ENCODE results near the gene KMT2B.

KMT2B gene

DNA sequence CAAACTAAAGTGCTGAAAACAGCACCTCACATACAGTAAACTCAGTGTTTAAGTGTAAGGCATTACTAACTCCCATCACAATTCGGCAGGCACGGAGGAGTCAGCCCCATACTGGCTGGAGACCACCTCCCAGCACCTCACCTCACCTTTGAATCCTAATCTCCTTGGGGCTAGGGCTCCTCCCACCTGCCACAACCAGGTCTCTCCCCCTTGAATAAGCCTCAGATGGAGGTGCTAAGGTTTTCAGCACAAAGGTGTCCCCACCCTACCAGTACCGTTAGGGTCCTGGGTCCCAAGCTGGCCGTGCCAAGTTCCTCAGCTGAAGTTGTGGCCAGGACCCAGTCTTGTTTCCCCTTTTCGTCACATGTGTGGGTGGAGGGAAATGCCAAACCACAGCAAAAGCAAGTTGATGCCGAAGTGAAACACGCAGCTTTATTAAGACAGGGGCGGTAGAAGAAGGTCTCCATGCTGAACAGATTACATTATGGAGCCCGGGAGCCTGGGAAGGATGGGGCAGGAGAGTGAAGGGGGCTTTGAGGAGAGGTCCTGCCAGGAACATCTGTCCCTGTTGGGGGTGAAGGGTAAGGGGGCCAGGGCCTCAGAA, 24.4 kb downstream of the KMT2B start, which contains the start of gene IGFLR1:
TSS of gene IGFLR1 (minus strand) at position 332 of the 604 bp plus-strand sequence. CDS start 1,272 bp downstream, outside the sequence.
- TF ChIP-seq, protein P1, sequence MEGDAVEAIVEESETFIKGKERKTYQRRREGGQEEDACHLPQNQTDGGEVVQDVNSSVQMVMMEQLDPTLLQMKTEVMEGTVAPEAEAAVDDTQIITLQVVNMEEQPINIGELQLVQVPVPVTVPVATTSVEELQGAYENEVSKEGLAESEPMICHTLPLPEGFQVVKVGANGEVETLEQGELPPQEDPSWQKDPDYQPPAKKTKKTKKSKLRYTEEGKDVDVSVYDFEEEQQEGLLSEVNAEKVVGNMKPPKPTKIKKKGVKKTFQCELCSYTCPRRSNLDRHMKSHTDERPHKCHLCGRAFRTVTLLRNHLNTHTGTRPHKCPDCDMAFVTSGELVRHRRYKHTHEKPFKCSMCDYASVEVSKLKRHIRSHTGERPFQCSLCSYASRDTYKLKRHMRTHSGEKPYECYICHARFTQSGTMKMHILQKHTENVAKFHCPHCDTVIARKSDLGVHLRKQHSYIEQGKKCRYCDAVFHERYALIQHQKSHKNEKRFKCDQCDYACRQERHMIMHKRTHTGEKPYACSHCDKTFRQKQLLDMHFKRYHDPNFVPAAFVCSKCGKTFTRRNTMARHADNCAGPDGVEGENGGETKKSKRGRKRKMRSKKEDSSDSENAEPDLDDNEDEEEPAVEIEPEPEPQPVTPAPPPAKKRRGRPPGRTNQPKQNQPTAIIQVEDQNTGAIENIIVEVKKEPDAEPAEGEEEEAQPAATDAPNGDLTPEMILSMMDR (IDR thresholded peaks at IDR 0.05; ENCODE audit: control insufficient read depth, extremely low read depth, insufficient read depth): no peak
- no peak for DNase-seq (ENCODE audit: low read depth)
- H3K4me3 ChIP-seq (ENCODE audit: low read depth, low read length): no peak within 1 kb of the TSS; the same call in none of the 2 replicates

DNA sequence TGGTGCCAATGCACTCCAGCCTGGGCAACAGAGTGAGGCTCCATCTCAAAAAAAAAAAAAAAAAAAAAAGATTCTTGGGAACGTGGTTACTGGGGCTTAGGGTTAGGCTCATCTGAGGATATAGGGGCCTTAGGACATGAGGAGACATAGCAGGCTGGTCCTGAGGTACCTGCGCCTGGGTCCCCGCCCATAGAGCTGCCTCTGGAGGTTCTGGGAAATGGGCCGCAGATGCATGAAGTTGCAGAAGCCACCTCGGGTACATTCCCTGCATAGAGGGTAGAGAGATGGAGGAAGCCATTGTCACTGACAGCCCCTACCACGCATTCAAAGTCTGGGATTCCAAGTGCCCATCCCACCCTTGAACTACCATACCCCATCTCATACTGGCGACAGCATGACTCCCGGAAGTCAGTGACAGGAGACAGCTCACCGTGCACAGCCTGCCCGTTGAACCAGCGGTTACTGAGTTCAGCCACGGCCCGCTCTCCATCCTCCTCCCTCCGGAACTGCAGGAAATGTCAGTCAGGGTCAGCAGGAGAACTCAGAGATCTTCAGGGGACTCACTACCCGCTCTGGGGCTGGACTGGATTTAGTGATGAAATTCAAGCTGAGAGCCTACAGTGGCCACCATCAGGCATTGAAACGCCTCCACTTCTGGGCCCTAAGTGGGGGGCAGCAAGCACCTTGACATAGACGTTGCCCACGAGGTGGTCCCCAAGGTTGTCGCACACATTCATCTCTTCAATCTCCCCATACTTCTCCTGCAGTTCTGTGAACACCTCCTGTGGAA, 26.0 kb downstream of the KMT2B start:
- TF ChIP-seq, protein P1 (IDR thresholded peaks at IDR 0.05; ENCODE audit: control insufficient read depth, extremely low read depth, insufficient read depth): no peak
- peak overlapping the region; percentile 98 for H3K4me3 ChIP-seq (ENCODE audit: low read depth, low read length)
- no peak for DNase-seq (ENCODE audit: low read depth)

DNA sequence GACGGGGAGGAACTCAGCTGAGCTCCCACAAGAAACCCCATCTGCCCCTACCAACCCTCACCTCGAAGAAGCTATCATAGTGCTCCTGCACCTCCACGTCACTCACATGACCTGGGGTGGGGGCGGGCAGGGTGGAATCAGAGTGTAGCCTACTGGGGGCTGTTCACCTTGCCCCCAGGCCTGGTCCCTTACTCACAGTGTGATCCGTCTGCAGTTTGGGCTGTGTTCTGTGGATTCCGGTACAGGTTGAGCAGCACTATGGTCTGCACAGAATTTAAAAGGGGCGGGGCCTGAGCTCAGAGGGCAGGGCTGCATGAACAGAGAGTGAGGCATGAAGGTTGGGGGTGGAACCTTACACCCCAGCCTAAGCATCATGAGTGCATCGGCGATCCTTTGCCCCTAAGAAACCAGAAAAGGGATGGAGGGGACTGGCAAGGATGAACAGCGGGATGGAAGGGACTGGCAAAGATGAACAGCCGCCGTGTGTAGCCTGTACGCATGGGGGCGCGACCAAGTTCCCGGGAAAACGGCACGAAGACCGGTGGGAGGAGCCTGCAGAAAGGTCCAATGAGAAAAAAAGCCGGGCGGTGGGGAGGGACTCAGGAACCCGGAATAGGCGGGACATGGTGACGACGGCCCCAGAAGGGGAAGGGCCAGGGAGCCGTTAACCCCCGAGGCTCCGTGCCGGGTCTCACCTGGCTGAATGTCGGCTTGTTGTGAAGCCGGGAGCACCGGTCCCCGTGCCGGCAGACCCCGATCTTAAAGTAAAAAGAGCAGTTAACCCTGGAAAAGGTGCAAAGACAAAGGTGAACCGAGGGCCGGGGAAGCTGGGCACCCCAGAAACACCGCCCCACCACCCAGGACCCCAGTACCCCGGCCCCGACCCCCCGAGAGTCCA, 26.9 kb downstream of the KMT2B start:
- H3K4me3 ChIP-seq (ENCODE audit: low read depth, low read length): peak overlapping the region; percentile 98
- peak; percentile 81 for DNase-seq (ENCODE audit: low read depth)
- TF ChIP-seq, protein P1 (IDR thresholded peaks at IDR 0.05; ENCODE audit: control insufficient read depth, extremely low read depth, insufficient read depth): peak; percentile 32

GRCh38 chr19:35745328-35746086, 27.7 kb downstream of the KMT2B start, which contains the start of the genes PSENEN and U2AF1L4:
PSENEN (plus strand) TSS chr19:35745651; CDS start chr19:35745931, 280 bp downstream.
U2AF1L4 (minus strand) TSS chr19:35745418; CDS start chr19:35745391, 27 bp downstream.
- peak within 1 kb of the TSS; percentile 98 for H3K4me3 ChIP-seq (ENCODE audit: low read depth, low read length)
- peak; percentile 98 for DNase-seq (ENCODE audit: low read depth)
- TF ChIP-seq, protein P1 (IDR thresholded peaks at IDR 0.05; ENCODE audit: control insufficient read depth, extremely low read depth, insufficient read depth): no peak

DNA sequence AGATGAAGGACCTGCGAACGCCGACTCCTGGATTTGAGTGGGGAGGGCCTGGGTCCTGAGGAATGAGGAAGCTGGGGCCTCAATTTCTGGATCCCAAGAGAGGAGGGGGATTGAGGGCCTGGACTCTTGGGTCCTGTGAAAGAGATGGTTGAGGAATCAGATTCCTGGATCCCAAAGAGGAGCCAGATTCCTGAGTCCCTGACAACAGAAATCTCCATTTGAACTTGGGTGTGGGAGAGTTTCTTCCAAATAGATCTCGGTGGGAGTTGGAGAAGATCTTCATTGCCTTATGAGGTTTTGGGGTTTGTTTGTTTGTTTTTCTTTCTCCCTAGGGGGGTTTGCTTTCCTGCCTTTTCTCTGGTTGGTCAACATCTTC, 28.3 kb downstream of the KMT2B start:
- TF ChIP-seq, protein P1 (IDR thresholded peaks at IDR 0.05; ENCODE audit: control insufficient read depth, extremely low read depth, insufficient read depth): no peak
- peak overlapping the region; percentile 98 for H3K4me3 ChIP-seq (ENCODE audit: low read depth, low read length)
- DNase-seq (ENCODE audit: low read depth): no peak

DNA sequence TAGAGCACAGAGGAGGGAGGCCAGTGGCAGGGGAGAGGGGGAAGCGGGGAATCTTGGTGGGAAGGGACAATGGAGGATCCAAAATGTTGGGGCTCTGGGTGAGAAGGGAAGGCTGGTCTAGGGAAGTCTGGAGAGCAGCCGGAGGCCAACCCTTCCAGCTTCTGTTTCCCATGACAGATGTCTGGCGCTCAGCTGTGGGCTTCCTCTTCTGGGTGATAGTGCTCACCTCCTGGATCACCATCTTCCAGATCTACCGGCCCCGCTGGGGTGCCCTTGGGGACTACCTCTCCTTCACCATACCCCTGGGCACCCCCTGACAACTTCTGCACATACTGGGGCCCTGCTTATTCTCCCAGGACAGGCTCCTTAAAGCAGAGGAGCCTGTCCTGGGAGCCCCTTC, 28.7 kb downstream of the KMT2B start:
- TF ChIP-seq, protein P1 (IDR thresholded peaks at IDR 0.05; ENCODE audit: control insufficient read depth, extremely low read depth, insufficient read depth): no peak
- peak overlapping the region; percentile 98 for H3K4me3 ChIP-seq (ENCODE audit: low read depth, low read length)
- DNase-seq (ENCODE audit: low read depth): no peak

Data from LNCaP clone FGC (cell line).